HG02884 (cell line): ENCODE data around the gene LHFPL5.

Experiments used
- ATAC-seq: cut with Tn5 transposase; IDR thresholded peaks from one replicate; pipeline ENCODE4 v1.9.1; 2021; ENCODE audit warnings: mild to moderate bottlenecking, moderate library complexity; ENCODE audit not compliant: unreplicated experiment

Gene LHFPL5

DNA sequence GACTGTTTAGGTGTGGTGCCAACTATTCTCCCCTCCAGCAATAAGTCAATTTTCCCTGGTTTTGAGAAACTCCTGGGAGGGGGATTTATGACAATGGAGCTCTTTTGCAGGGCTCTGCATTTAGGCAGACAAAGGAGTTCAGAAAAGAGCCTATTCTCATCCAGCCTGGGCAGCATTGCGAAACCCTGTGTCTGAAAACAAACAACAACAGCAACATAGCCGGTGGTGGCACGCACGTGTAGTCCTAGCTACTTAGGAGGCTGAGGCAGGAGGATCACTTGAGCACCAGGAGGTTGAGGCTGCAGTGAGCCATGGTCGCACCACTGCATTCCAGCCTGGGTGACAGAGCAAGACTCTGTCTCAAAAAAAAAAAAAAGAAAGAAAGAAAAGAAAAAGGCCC lies 14.5 kb upstream of the LHFPL5 start:
- ATAC-seq = no peak

DNA sequence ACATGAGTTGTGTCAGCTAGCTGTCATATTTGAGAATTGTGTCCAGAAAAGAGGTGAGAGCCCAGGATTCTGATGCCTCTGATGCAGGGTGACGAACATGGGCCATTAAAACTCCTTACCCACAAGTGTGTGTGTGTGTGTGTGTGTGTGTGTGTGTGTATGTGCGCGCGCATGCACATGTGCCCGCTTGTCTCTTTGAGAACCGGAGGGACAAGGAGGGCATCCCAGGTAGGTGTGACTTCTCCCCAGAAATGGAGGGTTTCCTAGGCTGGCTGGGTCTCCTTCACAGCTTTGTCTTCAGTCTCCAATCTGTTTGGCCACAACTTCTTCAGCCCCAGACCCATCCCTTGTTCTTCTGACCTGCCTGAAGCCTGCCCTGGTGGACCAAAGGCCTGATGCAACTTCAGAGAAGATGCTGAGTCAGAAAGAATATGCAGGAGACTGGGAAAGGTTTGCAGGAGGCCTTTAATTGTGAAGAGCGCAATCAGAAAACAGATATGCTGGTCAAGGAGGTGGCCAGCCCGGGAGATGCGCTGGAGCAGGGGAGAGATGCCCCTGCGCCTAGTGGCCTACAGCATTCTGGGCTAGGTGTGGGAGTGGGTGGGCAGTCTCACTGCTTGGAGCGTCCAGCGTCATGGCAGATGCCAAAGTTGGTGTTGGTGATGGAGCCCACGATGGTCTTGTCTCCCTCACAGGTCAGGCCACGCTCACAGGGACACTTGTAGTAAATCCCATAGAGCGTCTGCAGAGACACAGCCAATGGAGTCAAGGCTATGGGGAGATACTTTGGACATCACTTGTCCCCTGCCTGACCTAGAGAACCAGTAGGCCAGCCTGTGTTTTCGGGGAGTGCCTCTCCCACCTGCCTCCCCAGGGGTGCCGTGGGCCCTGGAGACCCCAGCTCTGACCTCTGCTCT lies 10.4 kb upstream of the LHFPL5 start:
- no peak for ATAC-seq

DNA sequence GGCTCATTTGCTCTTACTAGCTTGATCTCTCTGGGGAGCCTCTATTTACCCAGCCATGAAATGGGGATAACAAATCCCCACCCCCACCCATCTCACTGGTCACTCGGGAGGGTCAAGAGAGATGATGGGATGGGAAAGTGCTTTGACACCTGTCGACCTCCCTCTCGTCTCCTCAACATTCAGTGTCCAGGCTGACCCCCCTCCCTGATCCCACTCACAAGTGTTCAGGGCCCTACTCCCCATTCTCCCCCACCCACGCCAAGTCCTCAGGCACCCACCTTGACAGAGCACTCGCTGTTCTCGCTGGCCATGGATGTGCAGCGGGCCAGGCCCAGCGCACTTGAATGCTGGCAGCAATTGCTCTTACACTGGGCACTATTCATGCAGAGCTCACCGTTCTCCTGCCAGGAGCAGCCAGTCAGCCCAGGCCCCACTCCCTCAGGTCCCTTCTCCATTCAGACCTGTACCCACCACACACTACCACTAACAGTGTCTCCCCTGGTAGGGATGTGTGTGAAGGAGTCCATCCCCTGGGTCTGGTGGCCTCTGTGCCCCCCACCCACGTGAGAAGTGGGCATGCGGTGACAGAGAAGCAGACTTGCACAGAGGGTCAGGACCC lies 9.6 kb upstream of the LHFPL5 start:
- no peak for ATAC-seq

DNA sequence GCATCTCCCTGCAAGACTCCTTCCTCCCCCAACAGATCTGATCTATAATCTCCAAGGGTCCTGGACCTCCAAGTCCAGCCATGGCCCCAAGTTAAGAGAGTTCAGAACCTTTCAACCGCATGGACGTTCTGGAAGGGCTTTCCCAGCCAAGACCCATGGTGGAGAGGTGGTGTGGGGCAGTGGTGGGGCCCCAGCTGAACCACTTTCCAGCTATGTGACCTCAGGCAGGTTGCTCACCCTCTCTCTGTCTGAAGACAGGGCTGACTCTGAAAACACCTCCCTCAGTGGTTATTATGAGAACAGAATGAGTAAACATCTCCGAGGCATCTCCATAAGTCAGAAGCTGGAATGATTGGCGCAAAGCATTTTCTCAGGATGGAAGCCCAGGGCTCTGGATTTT lies 8.9 kb upstream of the LHFPL5 start:
- no peak for ATAC-seq

DNA sequence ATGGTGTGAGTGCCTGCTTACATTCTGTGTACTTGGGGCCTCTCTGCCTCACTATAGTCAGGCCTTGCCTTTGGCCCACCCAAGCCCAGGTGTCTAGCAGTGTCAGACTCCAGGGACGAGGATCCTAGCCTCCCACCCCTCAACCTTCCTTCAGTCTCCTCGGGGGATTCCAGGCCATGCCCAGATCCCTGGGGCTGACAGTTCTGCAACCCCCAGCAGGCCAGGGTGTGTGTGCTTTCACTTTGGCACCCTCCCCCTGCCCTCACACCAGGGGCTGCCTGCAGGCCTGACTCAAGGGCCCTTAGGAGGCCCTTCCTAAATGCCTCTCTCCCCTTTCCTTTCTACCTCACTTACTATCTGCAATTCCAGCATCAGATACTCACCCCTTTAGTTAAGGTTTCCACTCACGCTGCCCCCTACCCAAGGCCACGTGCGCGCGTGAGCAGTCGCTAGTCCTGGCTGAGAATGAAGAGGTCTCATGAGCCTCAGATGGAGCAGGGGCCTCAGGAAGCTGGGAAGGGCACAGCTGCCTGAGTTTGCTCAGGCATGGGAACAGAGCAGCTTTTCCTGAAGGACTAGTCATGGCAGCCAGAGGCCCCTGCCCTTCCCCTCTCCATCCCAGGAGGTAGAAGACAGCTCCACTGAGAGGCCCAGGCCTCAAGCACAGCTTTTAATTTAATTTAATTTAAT lies 7.2 kb upstream of the LHFPL5 start:
- ATAC-seq = no peak

DNA sequence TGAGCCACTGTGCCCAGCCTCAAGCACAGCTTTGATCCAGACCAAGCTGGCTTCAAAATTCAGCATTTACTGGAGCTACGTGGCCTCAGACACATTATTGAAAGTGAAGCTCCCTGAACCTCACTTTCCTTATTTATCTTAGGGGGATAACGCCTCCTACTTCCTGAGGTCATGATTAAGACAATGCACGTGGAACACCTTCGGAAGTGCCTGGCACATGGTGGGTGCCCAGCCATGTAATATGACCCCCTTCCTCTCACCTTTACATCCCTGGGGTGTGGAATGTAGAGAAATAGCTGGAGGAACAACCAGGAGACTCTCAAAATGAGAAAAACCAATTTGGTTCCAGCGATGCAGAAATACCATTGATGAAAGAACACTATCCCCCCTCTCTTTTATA lies 6.4 kb upstream of the LHFPL5 start:
- ATAC-seq = no peak

DNA sequence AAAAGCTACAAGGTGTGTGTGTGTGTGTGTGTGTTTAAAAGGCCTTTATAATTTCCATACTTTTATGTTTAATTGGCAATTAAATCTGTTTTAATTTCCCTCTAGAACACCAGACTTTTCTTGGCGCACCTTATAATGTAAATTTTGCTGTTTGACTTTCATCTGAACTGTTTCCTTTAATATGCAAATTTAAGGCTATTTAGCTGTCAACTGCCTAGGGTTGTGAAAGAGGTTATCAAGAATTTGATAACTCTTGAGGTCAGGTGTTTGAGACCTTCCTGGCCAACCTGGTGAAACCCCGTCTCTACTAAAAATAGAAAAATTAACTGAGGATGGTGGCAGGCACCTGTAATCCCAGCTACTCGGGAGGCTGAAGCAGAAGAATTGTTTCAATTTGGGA lies 4.0 kb upstream of the LHFPL5 start:
- no peak for ATAC-seq

DNA sequence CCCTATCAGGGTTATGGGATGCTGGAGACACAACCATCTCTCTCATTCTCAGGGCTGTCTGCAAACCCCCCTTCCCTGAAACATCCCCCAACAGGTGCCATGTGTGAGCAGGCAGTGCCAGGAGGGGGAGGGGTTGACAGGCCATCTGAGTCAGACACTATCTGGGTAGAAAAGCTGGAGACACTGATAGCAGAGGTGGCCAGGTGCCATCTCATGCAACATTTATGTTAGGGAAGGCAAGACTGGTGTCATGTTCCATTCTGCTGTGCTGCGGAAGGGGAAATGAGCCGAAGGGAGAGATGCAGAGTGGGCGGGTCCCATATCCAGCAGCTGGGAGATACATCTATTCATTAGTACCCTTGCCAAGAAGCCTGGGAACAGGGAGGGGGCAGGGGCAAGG lies 3.5 kb downstream of the LHFPL5 start:
- no peak for ATAC-seq

DNA sequence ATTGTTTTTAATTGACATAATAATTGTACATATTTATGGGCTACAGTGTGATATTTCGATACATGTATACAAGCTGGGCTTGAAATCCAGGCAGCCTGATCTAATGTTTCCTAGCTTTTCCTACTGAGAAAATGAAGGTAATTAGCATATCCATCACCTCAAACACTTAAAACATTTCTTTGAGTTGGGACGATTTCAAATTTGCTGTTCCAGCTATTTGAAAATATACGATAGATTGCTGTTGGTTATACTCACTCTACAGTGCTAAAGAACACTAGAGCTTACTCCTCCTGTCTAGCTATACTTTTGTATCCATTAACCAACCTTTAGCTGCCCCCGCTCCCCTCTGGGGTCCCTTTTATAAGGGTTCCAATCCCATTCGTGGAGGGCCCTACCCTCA lies 4.7 kb downstream of the LHFPL5 start:
- ATAC-seq = no peak

DNA sequence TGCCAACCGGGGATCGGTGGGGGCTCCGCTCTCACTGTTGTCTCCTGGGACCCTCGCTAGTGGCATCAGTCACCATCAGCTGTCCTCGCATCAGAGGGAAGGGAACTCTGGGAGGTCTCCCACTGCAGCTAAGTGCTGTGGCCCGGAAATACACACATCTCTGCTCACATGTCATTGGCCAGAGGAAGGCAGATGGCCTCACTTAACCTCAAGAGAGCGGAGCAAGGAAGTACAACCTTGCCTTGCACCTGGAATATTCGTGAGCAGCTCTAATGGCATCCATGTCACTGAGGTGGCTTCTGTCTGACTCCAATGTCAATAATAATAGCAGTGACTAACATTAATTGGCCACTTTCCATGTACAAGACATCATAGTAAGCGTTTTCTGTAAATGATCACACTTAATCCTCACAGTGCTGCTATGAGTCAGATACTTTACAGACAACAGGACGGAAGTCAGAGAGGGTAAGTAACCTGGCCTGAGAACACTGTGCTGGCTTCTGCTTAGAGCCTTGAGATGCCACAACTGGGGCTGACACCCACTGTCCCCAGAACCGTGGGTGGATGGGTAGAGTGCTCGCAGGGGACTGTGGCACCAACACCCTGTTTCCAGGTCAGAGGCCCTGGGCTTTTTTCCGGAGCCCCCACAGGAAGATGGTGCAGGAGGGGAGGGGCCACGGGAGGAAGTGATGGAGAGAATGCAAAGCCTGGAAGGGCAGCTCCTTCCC lies 6.0 kb downstream of the LHFPL5 start:
- ATAC-seq = no peak

DNA sequence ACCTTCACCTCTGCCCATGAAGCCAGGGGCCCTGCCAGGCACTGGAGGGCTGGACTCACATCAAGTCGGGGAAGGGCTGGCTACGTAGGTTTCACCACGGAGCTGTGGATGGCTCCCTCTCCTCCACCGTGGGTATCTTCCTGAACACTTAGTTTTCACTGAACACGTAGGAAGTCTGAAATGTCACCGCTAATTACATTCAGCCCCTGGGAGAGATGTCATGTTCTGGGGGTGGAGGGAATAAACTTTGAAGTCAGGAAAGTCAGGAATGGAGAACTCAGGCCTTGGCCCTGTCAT lies 6.5 kb downstream of the LHFPL5 start:
- ATAC-seq = no peak

DNA sequence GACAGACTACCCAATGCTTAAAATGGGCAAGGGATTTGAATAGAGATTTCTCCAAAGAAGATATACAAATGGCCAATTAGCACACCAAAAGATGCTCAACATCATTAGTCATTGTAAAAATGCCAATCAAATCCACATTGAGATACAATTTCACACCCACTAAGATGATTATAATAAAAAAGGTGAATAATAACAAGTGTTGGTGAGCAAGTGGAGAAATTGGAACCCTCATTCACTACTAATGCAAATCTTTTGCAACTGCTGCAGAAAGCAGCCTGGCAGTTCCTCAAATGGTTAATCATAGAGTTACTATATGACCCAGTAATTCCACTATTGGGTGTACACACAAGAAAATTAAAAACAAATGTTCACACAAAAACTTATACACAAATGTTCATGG lies 12.4 kb downstream of the LHFPL5 start:
- ATAC-seq = no peak

DNA sequence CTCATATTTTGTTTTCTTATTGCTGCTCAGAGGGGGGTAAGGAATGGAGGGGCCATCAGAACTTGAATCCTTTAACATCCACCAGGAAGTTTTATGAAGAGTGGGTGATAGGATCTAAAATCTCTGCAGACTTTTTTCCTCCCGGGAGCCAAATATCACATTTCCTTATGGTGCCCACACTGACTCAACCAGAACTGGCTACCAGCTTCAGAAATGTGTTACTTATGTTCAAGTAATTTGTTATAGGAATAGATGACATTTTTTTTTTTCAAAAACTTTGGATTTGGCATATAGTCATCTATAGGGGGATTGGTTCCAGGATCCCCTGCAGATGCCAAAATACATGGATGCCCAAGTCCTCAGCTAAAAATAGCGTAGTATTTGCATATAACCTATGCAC lies 18.4 kb downstream of the LHFPL5 start:
- no peak for ATAC-seq

DNA sequence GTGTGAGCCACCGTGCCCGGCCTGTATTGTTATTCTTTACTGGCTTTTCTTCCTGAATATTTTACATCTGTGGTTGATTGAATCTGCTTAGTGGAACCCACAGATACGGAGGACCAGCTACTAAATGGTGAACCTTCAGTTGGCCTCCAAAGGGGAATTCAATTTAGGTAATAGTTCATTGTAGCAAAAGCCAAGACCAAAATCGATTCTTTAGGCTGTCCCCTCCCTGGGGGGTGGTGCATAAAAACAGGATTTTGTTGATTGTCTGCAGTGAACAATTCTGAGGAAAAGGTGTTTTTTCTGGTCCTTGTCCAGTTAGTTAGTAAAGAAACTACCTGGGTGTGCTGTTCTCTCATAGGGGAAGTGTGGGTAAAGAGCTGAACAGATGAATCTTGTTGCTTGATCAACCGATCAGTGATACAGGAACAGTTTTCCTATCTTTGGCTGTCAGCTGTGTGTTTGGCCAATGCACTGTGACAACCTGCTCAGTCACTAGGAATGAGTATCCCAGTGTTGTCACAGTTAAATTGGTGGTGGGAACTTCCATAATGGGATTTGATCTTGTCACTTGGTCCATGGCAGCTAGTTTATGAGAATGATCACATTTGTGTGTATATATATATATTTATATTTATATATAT lies 19.5 kb downstream of the LHFPL5 start:
- ATAC-seq = no peak

DNA sequence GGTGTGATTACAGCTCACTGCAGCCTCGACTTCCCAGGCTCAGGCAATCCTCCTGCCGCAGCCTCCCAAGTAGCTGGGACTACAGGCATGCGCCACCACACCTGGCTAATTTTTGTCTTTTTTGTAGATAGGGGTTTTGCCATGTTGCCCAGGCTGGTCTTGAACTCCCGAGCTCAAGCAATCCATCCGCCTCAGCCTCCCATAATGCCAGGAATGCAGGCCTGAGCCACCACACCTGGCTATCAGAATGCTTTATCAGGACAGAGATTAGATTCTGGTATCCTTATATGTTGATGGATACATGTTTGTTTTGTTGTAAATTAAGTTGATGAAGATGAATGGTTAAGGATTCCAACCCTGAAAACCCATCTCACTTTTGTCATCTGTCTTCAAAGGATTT lies 24.2 kb downstream of the LHFPL5 start:
- no peak for ATAC-seq

DNA sequence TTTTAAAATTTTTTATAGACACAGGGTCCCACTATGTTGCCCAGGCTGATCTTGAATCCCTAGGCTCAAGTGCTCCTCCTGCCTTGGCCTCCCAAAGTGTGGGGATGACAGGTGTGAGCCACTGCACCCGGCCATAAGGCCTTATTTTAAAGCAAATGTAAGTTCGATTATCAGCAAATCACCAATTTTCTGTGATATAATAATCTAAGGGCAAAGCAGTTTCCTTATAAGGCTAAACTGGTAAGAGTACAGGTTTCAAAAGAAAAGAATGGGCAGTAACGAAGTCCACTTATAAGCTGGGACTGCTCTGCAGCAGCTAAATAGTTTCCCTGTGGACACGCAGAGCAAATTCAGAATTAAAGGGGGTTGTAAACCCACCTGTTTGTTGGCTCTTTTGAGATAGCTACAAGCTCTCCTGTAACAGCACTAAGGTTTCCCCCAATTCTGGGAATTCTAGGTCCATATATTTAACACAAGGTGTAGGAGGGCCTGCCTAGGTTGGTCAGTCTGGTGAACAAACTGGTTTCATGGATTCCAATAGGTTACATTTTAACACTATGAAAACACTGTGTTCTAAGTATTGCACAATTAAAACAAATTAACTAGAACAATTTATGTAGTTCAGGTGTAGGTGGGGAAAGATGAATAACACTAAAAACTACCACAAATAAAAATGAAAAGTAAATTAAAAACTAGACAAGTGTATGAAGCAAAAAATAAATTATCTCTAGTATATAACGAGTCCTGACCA lies 26.3 kb downstream of the LHFPL5 start:
- no peak for ATAC-seq

DNA sequence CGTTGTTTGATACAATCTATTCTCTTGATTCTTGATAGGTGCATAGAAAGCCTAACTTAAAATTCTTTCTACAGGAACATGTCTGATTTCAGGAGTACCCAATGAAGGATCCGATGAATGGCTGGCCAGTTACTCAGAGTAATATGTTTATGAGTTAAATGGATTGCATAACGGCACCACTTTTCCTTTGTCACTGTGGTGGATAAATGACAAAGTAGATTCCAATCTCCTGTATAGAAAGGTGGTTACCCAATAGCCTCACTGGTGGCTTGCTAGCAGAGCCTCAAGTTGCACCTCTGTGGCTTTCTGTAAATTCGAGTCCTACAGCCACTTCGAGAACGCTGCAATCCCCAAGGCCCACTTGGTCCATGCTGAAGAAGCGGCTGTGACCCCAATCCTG lies 28.4 kb downstream of the LHFPL5 start:
- no peak for ATAC-seq

DNA sequence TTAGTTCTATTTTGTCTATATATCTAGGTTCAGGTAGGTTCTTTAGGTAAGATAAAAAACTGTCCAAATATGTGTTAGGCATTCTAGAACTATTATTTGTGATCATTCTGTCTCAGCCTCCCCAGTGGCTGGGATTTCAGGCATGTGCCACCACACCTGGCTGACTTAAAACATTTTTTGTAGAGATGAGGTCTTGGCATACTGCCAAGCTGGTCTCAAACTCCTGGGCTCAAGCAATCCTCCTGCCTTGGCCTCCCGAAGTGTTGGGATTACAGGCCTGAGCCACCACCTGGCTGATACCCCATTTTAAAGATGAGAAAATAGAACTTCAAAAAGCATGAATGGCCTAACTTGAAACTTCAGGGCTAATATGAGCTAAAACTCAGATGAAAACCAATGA lies 33.9 kb downstream of the LHFPL5 start:
- no peak for ATAC-seq

DNA sequence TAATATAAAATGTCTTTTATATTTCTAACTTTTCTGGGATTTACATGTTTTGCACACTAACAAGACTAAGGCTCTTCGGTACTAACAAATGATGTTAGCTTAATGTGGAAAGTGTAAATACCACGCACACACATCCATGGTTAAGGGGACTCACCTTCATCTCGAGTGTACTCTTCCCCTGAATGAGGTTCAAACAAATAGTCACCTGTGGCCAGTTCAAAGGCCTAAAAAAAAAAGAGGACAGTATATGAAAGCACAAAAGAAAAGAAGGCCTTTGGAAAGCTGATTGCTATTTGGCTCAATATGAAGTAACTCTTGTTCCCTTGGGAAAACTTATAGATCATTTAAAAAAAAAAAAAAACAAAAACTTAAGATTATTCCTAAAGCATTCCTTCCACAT lies 37.2 kb downstream of the LHFPL5 start:
- no peak for ATAC-seq

DNA sequence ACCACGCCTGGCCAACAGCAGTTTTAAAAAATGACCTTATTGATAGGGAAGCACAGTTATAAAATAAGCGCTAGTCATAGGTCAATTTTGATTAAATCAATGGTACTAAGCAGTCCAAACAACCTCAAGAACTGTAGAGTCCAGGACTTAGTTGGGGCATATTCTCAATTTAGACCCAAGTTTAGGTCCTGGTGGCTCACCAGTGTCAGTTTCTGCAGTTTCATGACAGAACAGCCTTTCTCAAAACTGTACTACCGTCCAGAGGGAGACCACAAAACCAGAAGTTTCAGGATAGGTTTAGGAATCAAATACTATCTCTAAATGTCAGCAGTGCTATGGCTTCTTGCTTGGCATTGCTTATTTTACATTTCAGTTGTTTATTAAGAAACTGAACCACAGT lies 39.1 kb downstream of the LHFPL5 start:
- no peak for ATAC-seq
